AG08396 (cell line): ENCODE data around the gene FGB.
"Not testable (repeated sequence)": the region's sequence is repeated elsewhere in the genome, so short reads cannot be mapped to it uniquely, and the experiment has no call there.

Source experiments
- DNase-seq: peaks from one replicate; pipeline ENCODE4 v3.0.0; 2012; ENCODE audit warnings: low spot score, mixed read lengths

FGB gene

DNA sequence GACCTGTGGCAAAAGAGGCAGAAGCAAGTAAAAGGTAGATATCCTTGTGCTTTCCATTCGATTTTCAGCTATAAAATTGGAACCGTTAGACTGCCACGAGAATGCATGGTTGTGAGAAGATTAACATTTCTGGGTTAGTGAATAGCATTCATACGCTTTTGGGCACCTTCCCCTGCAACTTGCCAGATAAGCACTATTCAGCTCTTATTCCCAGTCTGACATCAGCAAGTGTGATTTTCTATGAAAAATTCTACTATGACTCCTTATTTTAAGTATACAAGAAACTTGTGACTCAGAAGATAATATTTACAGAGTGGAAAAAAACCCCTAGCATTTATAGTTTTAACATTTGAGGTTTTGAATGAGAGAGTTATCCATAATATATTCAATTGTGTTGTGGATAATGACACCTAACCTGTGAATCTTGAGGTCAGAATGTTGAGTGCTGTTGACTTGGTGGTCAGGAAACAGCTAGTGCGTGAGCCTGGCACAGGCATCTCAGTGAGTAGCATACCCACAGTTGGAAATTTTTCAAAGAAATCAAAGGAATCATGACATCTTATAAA, 3.9 kb downstream of the FGB start:
- DNase-seq = no peak

DNA sequence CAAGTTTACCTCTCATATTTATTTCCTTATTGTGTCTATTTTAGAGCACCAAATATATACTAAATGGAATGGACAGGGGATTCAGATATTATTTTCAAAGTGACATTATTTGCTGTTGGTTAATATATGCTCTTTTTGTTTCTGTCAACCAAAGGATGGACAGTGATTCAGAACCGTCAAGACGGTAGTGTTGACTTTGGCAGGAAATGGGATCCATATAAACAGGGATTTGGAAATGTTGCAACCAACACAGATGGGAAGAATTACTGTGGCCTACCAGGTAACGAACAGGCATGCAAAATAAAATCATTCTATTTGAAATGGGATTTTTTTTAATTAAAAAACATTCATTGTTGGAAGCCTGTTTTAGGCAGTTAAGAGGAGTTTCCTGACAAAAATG, 6.2 kb downstream of the FGB start:
- no peak for DNase-seq

DNA sequence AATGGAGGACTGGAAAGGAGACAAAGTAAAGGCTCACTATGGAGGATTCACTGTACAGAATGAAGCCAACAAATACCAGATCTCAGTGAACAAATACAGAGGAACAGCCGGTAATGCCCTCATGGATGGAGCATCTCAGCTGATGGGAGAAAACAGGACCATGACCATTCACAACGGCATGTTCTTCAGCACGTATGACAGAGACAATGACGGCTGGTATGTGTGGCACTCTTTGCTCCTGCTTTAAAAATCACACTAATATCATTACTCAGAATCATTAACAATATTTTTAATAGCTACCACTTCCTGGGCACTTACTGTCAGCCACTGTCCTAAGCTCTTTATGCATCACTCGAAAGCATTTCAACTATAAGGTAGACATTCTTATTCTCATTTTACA, 6.8 kb downstream of the FGB start:
- DNase-seq = no peak

DNA sequence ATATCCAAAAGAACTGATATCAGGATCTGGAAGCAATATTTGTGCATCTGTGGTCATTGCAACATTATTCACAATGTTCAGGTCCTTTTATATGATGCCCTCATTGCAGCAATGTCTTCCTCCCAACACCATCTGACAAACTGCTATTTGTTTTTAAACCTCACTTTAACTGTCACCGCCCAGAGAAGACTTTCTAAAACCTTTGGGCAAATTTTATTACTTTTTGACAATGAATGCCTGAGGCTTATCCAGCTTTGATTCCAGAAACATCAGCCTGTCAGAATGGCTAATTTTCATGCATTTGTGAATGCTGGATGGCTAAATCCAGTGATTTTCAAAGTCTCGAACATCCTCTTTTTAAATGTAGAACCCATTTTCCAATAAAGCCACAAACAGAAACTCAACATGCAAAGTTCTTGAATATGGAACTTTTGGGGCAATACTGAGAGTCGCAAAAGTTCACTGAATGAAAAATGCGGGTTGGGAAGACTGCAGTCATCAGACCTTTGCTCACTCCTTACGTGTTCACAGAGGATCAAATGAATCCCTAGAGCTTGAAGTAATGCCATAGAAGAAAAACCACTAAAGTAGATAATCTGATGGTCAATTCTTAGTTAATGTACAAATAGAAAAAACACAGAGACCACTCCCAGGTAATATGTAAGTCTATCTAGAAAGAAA, 10.5 kb downstream of the FGB start:
- no peak for DNase-seq

DNA sequence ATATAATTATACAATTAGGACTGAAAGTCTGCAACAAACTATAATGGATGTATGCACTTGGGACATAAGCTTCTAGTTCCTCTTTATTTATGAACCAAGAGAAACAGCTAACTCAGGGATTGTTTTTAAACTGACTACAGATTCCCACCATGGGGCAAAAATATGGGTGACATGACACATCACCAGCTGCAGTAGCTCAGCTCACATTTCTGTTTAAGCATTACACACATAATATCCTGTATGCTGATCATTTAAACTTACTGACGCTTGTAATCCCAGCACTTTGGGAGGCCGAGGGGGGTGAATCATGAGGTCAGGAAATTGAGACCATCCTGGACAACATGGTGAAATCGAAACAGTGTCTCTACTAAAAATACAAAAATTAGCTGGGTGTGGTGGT, 11.5 kb downstream of the FGB start:
- no peak for DNase-seq

DNA sequence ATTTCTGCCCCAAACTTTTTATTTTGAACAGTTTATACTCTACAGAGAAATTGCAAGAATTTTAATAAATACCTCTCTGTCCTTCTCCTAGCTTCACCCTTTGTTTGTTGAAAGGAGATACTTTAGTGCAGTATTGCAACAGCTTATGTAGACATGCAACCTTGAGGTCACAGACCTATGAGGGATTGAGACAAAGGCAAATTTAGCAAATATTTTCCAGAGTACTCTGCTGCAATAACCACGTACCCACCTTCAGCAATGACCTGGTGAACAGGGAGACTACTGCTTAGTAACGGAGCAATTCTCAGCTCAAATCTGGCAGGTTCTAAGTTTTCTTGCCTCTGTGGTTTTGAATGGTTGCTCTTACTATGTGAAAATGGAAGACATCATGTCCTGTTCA, 14.5 kb downstream of the FGB start:
- no peak for DNase-seq

DNA sequence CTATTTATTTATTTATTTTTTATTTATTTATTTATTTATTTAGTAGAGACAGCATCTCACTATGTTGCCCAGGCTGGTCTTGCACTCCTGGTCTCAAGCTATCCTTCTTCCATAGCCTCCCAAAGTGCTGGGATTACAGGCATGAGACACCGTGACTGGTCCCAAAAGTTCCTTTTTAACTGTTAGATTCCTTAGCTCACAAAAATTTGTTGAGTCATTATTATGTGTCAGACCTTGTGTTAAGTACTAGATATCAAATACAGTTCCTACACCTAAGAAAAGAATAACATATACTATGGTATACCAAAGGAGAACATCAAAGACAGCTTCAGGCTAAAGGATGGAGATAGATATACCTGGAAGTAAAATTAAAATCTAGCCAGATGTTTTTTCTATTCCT, 16.1 kb downstream of the FGB start:
- DNase-seq = no peak

DNA sequence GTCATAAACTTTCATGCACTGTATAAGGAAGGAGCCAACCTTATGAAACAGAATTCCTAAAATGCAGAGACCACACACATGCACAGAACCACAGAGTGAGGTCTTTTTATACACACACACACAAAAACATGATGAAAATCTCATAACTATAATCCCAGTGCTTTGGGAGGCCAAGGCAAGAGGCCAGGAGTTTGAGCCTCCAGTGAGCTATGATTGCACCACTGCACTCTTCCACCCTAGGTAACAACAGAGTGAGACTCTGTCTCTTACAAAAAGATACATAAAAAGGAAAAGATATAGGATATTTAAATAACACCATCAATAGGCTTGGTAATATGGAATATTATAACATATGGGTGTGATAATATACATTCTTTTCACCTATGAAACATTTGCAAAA, 17.1 kb downstream of the FGB start:
- DNase-seq = no peak

DNA sequence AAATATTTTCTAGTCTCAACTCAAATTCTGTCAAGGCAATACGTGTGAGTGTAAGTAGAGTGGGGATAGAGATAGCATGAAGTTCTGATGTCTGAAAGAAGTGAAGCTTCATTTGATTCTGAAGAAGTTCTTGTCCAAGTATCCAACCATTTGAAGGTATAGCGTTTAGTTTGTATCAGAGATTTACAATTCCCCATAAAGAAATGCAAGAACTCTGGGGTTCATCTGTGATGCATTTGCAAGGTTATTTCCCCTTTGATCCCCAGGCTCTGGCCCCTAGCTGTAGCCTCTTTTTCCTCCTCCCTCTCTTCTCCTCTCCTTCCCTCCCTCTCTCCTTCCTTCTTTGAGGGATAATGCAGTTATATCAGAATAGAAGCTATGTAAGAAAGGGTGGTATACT, 19.9 kb downstream of the FGB start:
- DNase-seq = no peak

DNA sequence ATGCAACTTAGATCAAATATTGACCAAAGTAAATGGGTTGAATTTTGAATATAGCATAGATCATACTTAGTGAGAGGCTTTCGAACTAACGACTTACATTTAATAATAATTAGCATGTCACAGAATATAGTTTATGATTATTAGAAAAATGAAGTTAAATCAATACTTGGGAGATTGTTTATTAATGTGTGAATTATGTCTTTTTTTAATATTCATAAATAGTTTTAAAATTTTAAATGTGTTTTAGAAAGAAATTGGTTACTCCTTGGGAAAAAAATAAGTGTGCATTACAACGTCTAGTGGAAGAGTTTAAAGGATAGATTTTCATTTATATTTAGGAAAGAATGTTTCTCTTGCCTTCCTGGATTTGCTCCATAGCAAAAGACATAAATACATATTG, 20.4 kb downstream of the FGB start:
- DNase-seq = no peak

DNA sequence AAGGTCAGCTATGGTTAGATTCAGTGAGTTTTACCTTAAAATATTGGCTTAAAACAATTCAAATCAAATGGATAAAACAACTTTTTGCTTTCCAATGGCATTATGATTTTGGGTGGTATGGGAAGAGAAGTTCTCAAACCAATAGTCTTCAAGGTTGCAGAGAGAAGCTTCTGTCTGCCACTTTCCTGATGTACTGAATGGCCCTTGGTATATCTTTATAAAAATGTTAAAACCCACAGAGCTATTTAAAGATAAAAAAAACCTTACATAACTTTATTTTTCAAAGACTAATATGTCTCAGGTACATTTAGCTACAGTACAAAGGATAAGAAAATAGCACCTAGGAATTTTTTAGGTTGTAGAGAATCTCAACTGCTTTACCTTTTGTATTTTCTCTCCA, 20.9 kb downstream of the FGB start:
- no peak for DNase-seq

DNA sequence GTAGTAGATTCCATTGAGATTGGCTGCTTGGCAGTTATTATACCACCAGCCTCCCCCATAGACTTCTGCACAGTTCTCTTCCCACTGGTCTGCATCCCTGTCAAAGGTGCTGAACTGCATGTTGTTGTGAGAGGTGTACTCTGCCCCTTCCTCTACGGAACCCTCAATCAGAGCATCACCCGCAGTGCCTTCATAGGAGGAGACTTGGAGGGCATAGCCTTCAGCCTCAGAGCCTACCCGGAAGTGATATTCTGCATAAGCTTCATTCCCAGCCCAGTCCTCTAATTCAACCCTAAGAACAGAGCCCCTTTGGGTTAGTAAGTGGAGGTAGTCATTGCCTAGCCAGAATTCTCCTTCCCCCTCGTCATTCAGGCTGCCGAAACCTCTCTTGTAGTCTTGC, 21.4 kb downstream of the FGB start:
- no peak for DNase-seq

DNA sequence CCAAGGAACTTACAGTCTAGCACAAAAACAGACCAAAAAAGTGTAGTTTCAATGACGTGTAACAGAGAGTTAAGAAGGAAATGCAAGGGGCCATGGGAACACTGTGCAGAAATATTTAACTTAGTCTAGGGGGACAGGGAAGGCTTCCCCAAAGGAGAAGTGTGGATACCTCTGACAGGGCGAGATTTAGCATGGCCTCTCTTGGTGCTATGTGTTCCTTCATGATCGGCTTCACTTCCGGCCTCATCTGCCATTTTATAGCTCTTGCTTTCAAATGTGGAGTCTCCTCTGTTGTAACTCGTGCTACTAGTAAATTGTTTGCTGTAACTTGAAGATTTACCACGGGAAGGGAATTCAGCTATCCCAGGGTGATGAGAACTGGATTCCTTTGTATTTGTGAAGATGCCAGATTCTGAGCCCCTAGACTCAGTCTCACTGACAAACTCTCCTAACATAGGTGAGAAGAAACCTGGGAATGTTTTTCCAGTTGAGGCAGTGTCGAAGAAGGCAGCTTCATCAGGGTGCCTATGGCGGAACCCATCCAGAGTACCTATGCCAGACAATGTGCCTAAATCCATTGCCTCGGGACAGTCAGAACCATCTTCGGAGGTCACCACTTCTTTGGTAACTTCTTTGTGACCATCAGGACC, 22.7 kb downstream of the FGB start:
- DNase-seq = no peak

DNA sequence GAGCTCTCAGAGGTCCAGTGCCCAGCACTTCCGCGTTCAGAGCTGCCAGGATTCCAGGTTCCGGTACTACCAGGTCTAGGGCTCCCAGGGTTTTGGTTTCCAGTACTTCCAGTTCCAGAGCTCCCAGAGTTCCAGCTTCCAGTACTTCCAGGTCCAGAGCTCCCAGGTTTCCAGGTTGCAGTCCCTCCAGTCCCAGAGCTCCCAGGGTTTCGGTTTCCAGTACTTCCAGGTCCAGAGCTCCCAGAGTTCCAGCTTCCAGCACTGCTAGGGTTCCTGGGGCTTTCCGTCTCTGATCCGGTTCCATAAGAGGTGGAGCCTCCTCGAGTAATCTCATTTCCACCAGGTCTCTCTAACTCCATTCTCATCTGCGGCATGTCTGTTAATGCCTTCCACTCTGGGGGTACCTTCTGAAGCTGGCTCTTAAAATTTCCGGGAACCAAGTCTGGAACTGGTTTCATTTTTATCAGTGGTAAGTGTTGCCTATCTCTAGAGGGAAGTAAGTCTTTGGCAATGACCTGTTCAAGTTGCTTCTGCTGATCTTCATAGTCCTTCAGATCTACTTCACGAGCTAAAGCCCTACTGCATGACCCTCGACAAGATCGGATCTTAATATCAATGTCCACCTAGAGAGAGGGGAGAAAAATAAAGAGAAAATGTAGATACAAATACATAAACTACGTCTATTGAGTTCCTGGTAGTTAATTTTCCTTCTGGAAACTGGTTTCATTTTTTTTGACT, 23.7 kb downstream of the FGB start:
- DNase-seq = no peak

DNA sequence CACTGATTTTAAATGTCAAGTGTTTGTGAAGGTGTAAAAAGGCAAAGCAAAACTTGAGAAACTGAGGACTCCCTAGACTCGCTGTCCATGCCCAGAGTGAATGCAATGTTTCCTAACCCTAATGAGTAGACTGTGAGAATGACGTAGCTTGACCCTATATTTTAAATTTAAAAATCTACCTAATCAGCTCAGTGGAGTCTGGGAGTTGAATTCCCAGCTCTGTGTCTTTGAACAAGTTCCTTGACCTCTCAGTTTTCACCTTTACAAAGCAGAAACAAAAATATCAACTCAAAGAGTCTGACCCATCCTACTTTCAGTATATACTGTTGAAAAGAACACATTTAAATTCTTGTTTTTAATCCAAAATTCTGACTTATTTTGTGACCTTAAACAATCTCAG, 25.4 kb downstream of the FGB start:
- DNase-seq = no peak

DNA sequence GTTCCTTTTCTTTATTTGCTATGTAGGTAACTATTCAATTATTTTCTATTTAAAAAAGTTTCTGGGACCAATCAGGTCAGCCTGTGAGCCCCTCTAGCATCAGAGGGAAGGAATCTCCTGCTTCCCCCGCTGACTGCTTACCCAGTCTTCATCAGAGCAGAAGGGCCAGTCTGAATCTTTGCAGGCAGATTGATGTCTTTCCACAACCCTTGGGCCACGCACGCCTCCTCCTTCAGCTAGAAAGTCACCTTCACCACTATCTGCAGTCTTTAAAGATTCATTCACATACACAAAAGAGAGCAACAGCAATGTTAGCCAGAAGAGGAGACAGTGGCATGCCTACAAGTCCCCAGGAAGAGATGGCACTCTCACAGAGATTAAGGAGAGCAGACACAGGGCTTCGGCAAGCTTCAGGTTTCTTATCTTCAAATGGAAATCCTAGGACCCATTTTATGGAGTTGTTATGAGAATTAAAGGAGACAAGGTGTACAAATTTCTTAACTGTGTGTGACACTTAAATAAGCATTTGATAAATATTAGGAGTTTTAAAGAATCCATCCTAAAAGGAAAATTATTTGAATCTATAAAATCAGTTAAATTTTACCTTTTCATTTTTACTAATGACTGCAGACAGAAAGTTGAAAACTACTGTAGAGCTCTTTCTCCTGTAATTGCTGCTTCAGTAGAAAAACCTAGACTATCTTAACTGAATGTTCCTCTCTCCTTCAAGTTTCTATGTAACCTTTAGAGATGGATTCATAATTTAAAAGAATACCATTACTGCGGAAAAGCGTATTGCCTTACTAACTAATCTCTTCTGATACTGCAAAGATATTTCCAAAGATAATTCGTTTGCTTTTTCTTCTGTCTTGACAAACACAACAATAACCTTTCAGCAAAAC, 26.7 kb downstream of the FGB start:
- DNase-seq = no peak

DNA sequence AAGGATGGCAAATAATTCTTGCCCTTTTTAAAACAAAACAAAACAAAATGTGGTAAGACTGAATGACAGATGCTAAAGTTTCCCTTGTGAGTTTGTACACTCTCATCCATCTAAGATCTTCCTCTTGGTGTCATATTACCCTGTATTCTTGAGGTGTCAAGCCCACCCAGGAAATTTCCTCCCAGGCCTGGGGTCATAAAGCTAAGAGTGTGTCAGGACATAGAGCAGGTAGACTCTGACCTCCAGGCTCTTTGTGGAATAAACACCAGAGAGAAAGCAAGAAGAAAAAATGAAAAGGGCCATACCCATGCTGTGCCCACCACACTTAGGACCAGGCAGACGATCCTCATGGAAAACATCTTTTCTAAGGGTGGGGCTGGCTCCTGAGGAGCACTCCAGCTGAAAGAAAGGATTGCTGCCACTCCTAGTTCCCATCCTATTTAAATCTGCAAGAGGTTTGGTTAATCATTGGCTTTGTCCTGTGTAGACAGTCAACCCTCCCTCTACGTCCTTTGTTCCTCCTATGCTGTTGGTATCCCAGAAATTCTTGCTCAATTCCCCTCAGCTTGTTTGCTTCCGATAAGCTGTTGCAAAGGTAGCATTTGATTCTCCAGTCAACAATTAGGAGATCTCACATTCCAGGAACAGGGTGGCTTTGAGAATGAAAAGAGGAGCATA, 27.7 kb downstream of the FGB start, which contains the start of gene FGA:
TSS of gene FGA (minus strand) at position 414 of the 678 bp plus-strand sequence. CDS start at position 359, 55 bp downstream.
- DNase-seq = no peak

DNA sequence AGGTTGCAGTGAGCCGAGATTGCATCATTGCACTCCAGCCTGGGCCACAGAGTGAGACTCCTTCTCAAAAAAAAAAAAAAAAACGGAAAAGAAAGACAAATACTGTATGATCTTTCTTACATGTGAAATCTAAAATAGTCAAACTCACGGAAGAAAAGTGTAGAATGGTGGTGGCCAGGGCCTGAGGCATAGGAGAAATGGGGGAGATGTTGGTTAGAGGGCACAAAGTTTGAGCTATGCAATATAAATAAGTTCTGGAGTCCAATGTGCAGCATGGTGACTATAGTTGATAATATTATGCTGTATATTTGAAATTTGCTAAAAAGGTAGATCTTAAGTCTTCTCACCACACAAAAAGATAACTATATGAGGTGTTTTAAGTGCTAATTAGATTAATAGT, 29.1 kb downstream of the FGB start:
- DNase-seq = no peak

DNA sequence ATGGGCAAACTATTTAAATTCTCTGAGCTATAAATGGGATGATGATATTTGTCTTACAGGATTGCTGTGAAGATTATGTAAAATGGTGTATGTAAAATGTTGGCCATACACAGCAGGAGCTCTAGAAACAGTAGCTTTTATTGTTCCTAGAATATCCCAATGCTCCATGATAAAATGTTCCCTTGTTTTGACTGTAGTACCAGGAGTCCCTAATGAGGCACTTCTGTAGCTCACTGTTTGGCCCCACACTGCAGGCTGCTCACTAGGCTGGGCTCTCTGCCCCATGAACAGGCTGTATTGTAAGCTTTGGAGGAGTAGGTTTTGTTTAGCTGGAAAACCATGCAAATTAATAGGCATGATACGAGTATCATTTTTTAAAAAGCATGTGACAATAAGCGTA, 31.1 kb downstream of the FGB start:
- DNase-seq = no peak

DNA sequence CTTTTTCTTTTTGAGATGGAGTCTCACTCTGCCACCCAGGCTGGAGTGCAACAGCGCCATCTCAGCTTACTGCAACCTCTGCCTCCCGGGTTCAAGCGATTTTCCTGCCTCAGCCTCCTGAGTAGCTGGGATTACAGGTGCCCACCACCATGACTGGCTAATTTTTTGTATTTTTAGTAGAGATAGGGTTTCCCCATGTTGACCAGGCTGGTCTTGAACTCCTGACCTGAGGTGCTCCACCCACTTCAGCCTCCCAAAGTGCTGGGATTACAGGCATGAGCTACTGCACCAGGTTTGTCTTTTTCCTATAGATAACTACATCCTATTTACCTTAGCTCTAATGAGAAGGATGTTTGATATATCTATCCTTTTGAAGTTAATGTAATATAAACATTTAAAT, 31.5 kb downstream of the FGB start:
- DNase-seq = not testable (repeated sequence)

DNA sequence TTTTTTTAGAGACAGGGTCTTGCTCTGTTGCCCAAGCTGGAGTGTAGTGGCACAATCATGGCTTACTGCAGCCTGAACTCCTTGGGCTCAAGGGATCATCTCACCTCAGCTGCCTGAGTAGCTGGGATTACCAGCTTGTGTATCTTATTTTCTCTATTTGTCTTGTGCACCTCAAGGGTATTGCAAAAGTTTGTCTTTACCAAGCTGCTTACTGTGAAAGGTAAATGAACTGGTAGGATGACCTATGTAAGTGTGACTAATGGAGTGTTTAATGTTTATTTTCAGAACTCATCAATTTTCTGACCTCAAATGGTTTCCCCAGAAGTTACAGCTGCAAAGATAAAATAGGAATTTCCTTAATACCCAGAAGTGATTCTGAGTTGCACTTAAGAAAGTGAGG, 33.0 kb downstream of the FGB start:
- no peak for DNase-seq
